Measurements from ENCODE around the gene SLC35F3.
"Not testable (repeated sequence)": the region's sequence is repeated elsewhere in the genome, so short reads cannot be mapped to it uniquely, and the experiment has no call there.

SLC35F3 gene

GRCh38 chr1:234281826-234282489 lies 377.5 kb downstream of the SLC35F3 start:
- Mint-ChIP-seq H3K27ac (no peak overlapping the region), H3K4me3 (no peak overlapping the region), H3K9me3 (no peaks in the 10 kb centered on the region), H3K4me1 (ENCODE audit: low read depth) (no peaks in the 10 kb centered on the region), H3K36me3 (ENCODE audit: low read depth) (no peaks in the 10 kb centered on the region), H3K27me3 (peaks cover 3% of the 10 kb centered on the region)

DNA sequence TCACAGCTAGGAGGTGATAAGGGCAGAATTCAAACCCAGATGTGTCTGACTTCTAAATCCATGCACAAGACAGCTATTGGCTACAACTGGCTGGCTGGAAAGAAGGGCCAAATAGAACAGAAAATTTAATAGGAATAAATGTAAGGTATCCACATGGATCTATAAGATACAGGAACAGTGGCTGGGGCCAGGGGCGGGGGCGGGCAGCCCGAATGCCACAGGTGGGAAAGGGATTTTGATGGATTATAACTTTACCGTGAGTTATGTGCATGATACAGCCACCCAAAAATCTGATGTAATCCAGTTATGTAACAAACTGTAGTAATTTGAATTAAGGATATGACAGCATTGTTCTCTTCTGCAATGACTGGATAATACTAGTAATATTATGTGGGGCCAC lies 381.7 kb downstream of the SLC35F3 start:
- Mint-ChIP-seq H3K36me3 (ENCODE audit: low read depth) (peaks cover 8% of the 10 kb centered on the region), H3K4me1 (ENCODE audit: low read depth) (no peaks in the 10 kb centered on the region), H3K27ac (no peak overlapping the region), H3K9me3 (peaks cover 14% of the 10 kb centered on the region), H3K27me3 (peaks cover 3% of the 10 kb centered on the region), H3K4me3 (no peak overlapping the region)

GRCh38 chr1:234288946-234289345 lies 384.5 kb downstream of the SLC35F3 start:
- H3K9me3 Mint-ChIP-seq: peaks cover 14% of the 10 kb centered on the region
- H3K36me3 Mint-ChIP-seq (ENCODE audit: low read depth): peaks cover 8% of the 10 kb centered on the region
- H3K4me3 Mint-ChIP-seq: no peak overlapping the region
- H3K27me3 Mint-ChIP-seq: peaks cover 3% of the 10 kb centered on the region
- H3K4me1 Mint-ChIP-seq (ENCODE audit: low read depth): no peaks in the 10 kb centered on the region
- H3K27ac Mint-ChIP-seq: no peak overlapping the region

DNA sequence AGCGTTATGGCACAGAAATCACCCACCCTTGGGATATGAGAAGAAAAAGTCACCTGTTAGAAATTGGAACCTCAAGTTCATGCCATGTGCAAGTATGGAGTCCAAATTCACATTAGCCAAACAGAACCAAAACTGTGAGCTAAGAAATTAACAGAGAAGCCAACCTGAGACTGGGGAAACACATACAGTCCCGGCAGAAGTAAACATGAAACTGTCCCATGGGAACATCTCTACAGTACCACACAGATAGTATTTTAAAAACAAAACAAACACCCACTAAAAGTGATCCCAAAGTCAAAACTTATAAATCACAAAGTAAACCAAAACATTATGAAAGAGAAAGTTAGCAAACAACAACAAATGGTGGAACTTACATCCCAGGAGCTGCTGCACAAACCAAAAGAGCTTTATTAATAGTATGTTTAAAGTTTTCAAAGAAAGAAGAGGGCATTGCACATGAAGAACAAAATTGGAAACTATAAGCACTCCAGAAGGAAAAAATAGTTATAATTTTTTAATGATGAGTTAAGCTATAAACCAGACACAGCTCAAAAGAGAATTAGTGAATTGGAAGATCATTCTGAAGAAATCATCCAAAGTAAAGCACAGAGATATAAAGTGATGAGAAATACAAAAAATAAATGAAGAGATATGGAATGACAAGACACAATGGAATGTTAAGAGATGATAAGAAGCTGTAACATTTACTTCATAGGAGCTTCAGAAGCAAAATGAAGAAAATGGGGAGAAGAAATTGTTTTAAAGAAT lies 385.2 kb downstream of the SLC35F3 start:
- no peak overlapping the region for H3K27ac Mint-ChIP-seq
- H3K4me1 Mint-ChIP-seq (ENCODE audit: low read depth): no peaks in the 10 kb centered on the region
- H3K36me3 Mint-ChIP-seq (ENCODE audit: low read depth): peaks cover 8% of the 10 kb centered on the region
- peaks cover 3% of the 10 kb centered on the region for H3K27me3 Mint-ChIP-seq
- H3K9me3 Mint-ChIP-seq: peaks cover 14% of the 10 kb centered on the region
- no peak overlapping the region for H3K4me3 Mint-ChIP-seq

DNA sequence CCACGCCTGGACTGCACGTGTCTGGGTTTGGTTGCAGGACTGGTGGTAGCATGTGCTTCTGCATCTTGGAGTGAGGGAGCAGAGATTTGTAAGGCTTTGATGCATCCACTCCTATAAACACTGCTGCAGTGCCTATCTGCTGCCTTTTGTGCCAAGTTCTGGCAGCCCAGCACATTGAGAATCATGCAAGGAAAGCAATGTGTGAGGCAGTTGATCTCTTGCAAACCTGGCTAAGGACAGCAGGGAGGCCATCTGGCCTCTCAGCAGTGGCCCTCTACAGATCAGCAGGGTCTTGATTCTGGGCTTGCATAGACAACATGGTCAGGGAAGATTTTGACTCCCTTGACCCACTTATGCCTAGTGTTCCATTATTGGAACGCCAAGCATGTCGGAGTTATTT lies 387.5 kb downstream of the SLC35F3 start:
- no peaks in the 10 kb centered on the region for H3K4me1 Mint-ChIP-seq (ENCODE audit: low read depth)
- H3K36me3 Mint-ChIP-seq (ENCODE audit: low read depth): peaks cover 8% of the 10 kb centered on the region
- H3K4me3 Mint-ChIP-seq: no peak overlapping the region
- no peaks in the 10 kb centered on the region for H3K27me3 Mint-ChIP-seq
- H3K27ac Mint-ChIP-seq: no peak overlapping the region
- peaks cover 14% of the 10 kb centered on the region for H3K9me3 Mint-ChIP-seq

GRCh38 chr1:234292548-234292947 lies 388.1 kb downstream of the SLC35F3 start:
- Mint-ChIP-seq H3K4me1 (ENCODE audit: low read depth) (peaks cover 4% of the 10 kb centered on the region), H3K27me3 (no peaks in the 10 kb centered on the region), H3K4me3 (no peak overlapping the region), H3K27ac (no peak overlapping the region), H3K9me3 (peaks cover 14% of the 10 kb centered on the region), H3K36me3 (ENCODE audit: low read depth) (peaks cover 8% of the 10 kb centered on the region)

DNA sequence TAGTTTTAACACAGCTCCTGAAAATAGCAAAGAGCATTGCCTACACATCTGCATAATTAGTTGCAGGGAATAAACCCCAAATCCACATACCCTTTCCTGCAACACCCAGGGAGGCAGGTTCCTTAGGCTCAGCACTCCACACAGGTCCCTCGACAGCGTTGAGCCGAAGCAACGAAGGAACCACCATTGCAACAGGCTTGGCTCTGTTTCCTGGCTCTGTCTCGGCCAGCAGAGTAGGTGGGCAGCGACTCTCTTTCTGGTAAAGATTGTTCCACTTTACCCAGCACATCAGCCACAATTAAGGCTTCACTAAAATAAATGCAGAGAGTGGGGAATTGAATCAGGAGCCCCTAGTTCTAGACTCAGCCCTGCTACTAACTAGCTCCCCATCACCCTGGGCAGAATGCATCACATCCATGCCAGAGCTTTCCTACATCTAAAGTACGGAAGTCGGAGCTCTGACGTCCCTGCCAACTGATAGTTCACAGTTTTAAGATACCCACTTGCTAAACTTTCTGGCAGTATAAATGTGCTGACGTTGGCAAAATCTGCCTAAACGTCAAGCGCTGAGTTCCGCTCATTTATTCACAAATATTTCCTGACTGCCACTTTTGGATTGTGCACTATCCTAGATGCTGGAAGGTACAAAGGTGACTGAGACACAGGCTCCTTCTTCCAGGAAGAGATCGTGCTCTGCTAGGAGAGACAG lies 389.8 kb downstream of the SLC35F3 start:
- no peak overlapping the region for H3K27ac Mint-ChIP-seq
- H3K4me1 Mint-ChIP-seq (ENCODE audit: low read depth): peaks cover 11% of the 10 kb centered on the region
- H3K27me3 Mint-ChIP-seq: peaks cover 3% of the 10 kb centered on the region
- no peak overlapping the region for H3K4me3 Mint-ChIP-seq
- peaks cover 8% of the 10 kb centered on the region for H3K36me3 Mint-ChIP-seq (ENCODE audit: low read depth)
- H3K9me3 Mint-ChIP-seq: peaks cover 9% of the 10 kb centered on the region

DNA sequence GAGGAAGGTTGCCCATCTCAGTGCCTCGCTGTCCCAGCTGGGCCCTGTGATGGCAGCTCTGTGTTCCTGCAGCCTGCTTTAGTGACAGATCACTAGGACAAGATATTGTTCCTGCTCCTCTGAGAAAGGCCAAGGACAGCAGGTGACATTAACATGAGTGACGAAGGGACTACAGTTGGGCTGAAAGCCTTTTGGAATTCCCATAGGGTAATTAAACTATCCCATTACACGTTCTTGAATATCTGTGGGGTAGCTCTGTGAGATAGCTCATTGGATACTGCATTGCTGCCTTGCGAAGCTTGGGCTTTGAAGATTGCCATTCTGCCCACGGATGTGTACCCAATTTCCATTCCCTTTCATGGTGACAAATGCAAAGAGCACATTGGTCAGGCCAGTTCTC lies 390.6 kb downstream of the SLC35F3 start:
- no peak overlapping the region for H3K27ac Mint-ChIP-seq

DNA sequence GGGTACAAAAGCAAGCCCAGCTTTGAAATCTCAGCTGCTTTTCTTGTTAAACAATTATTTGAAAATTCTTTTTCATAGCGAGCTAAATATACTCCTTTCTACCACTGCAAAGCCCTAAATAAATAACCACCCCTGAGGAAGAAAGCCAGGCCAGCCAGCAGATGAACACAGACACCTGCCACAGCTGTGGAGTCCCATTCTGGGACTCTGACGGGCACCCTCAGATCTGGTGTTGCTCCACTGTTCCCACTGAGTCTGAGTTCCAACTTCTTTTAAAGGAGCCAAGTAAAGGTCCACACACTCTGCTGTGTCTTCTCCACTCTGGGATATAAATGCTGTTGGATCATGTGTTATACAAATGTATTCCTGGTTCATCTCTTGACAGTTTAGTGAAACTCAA lies 391.1 kb downstream of the SLC35F3 start:
- Mint-ChIP-seq H3K27me3 (peaks cover 3% of the 10 kb centered on the region), H3K4me3 (no peak overlapping the region), H3K36me3 (ENCODE audit: low read depth) (no peaks in the 10 kb centered on the region), H3K9me3 (no peaks in the 10 kb centered on the region), H3K4me1 (ENCODE audit: low read depth) (peaks cover 11% of the 10 kb centered on the region), H3K27ac (no peak overlapping the region)

More for the DNA sequence above, 390.6 kb downstream of the SLC35F3 start:
- peaks cover 1% of the 10 kb centered on the region for H3K9me3 Mint-ChIP-seq
- peaks cover 3% of the 10 kb centered on the region for H3K27me3 Mint-ChIP-seq
- H3K36me3 Mint-ChIP-seq (ENCODE audit: low read depth): peaks cover 1% of the 10 kb centered on the region
- H3K4me3 Mint-ChIP-seq: no peak overlapping the region
- peaks cover 11% of the 10 kb centered on the region for H3K4me1 Mint-ChIP-seq (ENCODE audit: low read depth)

DNA sequence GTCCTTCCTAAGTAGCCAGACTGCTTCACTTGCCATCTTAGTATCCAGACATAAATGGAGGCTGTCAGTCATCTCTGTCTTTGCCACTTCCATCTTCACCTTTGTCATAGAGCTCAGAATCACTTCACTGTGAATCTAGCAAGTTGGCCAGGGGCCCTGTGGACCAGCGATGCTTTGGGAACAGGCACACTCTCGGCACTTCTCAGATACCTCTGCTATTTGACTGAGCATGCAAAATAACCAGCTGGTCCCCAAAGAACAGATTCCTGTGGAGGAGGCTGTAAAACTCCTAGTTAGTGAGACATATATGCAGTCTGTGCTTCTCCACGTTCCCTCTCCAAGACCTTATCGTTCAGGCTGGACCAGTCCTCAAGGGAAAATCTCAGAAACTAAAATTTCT lies 392.0 kb downstream of the SLC35F3 start:
- Mint-ChIP-seq H3K27ac (no peak overlapping the region), H3K36me3 (ENCODE audit: low read depth) (no peaks in the 10 kb centered on the region), H3K4me1 (ENCODE audit: low read depth) (peaks cover 11% of the 10 kb centered on the region), H3K9me3 (no peaks in the 10 kb centered on the region), H3K27me3 (peaks cover 3% of the 10 kb centered on the region), H3K4me3 (no peak overlapping the region)

- H3K4me1 Mint-ChIP-seq (ENCODE audit: low read depth): peaks cover 11% of the 10 kb centered on the region
- no peak overlapping the region for H3K4me3 Mint-ChIP-seq
- no peak overlapping the region for H3K27ac Mint-ChIP-seq
- no peaks in the 10 kb centered on the region for H3K9me3 Mint-ChIP-seq
- peaks cover 3% of the 10 kb centered on the region for H3K27me3 Mint-ChIP-seq
- H3K36me3 Mint-ChIP-seq (ENCODE audit: low read depth): no peaks in the 10 kb centered on the region
Observed at GRCh38 chr1:234297668-234298067, 393.2 kb downstream of the SLC35F3 start.

GRCh38 chr1:234300096-234300495 lies 395.6 kb downstream of the SLC35F3 start:
- Mint-ChIP-seq H3K27me3 (peaks cover 7% of the 10 kb centered on the region), H3K36me3 (ENCODE audit: low read depth) (peaks cover 4% of the 10 kb centered on the region), H3K27ac (no peak overlapping the region), H3K9me3 (no peaks in the 10 kb centered on the region), H3K4me3 (no peak overlapping the region), H3K4me1 (ENCODE audit: low read depth) (peaks cover 11% of the 10 kb centered on the region)

GRCh38 chr1:234301663-234302062 lies 397.2 kb downstream of the SLC35F3 start:
- H3K36me3 Mint-ChIP-seq (ENCODE audit: low read depth); H3K4me3 Mint-ChIP-seq; H3K9me3 Mint-ChIP-seq; H3K27me3 Mint-ChIP-seq; H3K27ac Mint-ChIP-seq: not testable (repeated sequence)
- H3K4me1 Mint-ChIP-seq (ENCODE audit: low read depth): peaks cover 11% of the 10 kb centered on the region

GRCh38 chr1:234302354-234302962 lies 398.0 kb downstream of the SLC35F3 start:
- H3K4me1 Mint-ChIP-seq (ENCODE audit: low read depth): peaks cover 8% of the 10 kb centered on the region
- no peak overlapping the region for H3K27ac Mint-ChIP-seq
- H3K9me3 Mint-ChIP-seq: no peaks in the 10 kb centered on the region
- no peak overlapping the region for H3K4me3 Mint-ChIP-seq
- H3K27me3 Mint-ChIP-seq: peaks cover 7% of the 10 kb centered on the region
- H3K36me3 Mint-ChIP-seq (ENCODE audit: low read depth): peaks cover 4% of the 10 kb centered on the region

- Mint-ChIP-seq H3K27ac (no peak overlapping the region), H3K4me3 (no peak overlapping the region), H3K9me3 (no peaks in the 10 kb centered on the region), H3K4me1 (ENCODE audit: low read depth) (peaks cover under 1% of the 10 kb centered on the region), H3K36me3 (ENCODE audit: low read depth) (peaks cover 4% of the 10 kb centered on the region), H3K27me3 (peaks cover 4% of the 10 kb centered on the region)
Observed at GRCh38 chr1:234303231-234303630, 398.8 kb downstream of the SLC35F3 start.
